ENCODE results near the gene TP73.

TP73 gene

DNA sequence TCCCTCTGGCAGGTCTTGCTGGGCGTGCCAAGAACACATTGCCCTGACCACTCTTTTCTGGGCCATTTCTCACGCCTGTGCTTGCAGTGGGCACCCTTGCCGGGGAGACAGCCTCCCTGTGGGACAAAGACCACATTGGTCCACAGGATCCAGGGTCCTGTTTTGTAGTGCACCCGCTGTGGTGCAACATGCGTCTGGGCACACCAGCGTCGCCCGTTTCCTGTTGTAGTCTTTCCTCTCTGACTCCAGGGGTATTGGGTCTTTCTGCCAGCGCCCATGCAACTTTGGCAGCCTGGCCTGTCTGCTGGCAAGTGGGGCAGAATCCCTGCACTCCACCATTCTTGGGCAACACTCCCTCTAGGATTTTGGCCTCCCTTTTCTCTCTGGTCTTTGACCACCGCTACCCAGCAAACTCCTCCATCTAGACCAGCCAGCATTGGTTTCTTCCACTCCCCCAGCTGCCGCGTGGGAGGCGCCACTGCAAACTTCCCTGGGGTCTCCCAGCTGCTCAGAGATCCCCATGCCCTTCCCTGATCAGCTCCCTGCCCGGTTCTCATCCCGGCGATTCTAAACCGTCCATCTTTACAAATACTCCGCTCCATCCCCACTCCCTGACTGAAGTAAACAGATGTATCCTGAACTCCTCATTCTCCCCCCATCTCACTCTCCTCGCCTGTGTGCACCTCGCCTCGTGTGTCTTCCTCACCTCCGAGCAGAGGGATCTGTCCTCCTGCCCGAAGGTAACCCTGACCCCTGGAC lies 28.7 kb upstream of the TP73 start:
- in situ Hi-C loops (cut with HindIII; ENCODE audit: low pct_unique_long_range_greater_than_20kb, low sequenced_read_pairs) = no loop called here
- no peak for TF ChIP-seq JUND (IDR thresholded peaks at IDR 0.05; ENCODE audit: low read depth)
- DNase-seq (ENCODE audit: low read depth in 1 of 2, low spot score in 1 of 2) = no peak

DNA sequence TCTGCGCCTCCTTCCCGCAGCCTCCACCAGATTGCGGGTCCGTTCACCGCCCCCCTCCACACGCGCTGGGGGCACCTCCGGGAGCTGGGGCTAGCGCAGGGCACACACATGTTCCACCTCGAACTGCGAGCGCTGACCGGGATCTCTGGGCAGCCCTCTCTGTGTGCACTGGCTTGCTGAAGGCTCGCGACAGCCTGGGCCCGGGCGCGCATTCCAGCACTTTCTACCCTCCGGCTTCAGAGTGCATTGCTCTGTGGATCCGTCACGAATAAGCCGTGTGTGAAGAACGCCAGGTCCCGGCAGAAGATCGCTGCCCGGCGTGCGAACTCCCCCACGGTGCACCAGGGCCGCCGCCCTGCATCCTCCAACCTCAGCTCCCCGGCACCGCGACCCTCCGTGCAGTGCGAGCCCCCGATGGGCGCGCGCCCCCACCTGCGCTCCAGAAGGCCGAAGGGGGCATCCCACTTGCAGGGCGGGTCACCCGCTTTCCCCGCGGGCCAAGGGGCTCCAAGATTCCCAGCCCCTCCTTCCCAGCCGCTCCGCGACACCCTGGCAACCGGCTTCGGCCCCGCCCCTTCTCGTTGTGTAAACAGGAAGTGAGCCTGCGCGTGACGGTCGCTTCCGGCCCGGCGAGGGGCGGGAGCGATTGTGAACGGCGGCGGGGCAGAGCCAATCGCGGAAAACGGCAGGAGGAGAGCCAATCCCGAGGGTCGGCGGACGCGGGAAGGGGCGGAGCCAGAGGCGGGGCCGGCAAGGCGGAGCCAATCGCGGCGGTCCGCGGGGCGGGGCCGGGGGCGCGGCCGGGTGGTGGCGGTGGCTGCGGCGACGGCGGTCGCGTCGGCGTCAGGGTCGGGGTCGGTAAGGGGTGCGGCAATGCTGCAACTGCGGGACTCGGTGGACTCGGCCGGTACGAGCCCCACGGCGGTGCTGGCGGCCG lies 27.8 kb upstream of the TP73 start, which contains the start of gene TPRG1L:
Gene TPRG1L (plus strand): TSS at position 816 of the 937 bp plus-strand sequence. CDS start 58 bp downstream, at position 874.
- in situ Hi-C loops (cut with HindIII; ENCODE audit: low pct_unique_long_range_greater_than_20kb, low sequenced_read_pairs) = no loop called here
- peak; percentile 95 to 99 for DNase-seq (ENCODE audit: low read depth in 1 of 2, low spot score in 1 of 2)
- TF ChIP-seq JUND (IDR thresholded peaks at IDR 0.05; ENCODE audit: low read depth) = no peak

GRCh38 chr1:3625151-3625907 lies 27.0 kb upstream of the TP73 start:
- DNase-seq (ENCODE audit: low read depth in 1 of 2, low spot score in 1 of 2) = no peak
- in situ Hi-C loops (cut with HindIII; ENCODE audit: low pct_unique_long_range_greater_than_20kb, low sequenced_read_pairs) = no loop called here
- no peak for TF ChIP-seq JUND (IDR thresholded peaks at IDR 0.05; ENCODE audit: low read depth)

DNA sequence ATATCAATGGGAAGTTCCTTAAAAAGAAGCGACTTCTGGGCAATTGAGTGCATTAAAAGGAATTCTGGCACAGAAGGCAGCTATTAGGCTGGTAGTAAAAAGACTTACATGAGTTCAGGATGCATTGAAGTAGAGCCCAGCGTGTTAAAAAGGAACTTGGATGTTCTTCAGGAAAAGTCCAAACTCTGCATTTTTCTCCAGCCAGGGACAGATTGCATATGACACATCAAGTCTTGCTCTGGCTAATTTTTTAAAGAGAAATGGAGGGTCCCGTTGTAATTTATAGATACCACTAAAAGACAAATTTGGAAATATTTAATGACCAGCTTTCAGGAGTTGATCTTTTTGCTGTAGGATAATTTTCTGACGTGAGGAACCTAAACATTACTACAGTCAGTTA lies 26.3 kb upstream of the TP73 start:
- in situ Hi-C loops (cut with HindIII; ENCODE audit: low pct_unique_long_range_greater_than_20kb, low sequenced_read_pairs) = no loop called here
- DNase-seq (ENCODE audit: low read depth in 1 of 2, low spot score in 1 of 2) = no peak
- no peak for TF ChIP-seq JUND (IDR thresholded peaks at IDR 0.05; ENCODE audit: low read depth)

DNA sequence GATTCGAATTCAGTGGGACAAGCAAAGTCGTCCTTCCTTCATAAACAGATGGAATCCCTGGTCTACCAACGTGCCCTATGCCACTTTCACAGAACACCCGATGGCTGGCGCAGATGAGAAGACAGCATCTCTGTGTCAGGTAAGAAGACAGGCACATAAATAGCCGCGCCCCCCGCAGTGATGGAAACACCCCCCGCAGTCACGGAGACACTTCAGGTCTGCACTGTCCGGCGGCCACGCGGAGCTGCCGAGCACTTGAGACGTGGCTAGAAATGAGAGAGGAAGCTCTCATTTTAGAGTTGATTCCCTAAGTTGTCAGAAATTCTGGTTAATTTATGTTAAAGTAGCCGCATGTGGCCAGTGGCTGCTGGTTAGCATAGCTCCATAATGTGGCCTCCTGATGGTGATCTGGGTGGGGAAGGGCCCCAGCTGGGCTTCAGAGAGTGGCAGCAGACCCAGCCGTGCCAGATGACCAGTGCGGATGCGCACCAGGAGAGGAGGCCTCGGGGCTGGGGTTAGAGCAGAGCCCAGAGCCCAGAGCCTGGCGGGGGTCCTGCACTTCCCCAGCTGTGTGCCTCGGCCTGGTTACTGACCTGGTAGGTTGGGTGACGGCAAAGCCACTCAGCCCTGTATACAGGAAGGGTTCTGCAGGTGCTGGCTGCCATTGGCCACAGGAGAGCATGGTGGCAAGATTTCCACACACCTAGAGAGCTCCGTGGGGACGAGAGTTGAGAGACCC lies 24.6 kb upstream of the TP73 start:
- no peak for TF ChIP-seq JUND (IDR thresholded peaks at IDR 0.05; ENCODE audit: low read depth)
- no peak for DNase-seq (ENCODE audit: low read depth in 1 of 2, low spot score in 1 of 2)
- in situ Hi-C loops (cut with HindIII; ENCODE audit: low pct_unique_long_range_greater_than_20kb, low sequenced_read_pairs) = no loop called here

- TF ChIP-seq JUND (IDR thresholded peaks at IDR 0.05; ENCODE audit: low read depth) = no peak
- DNase-seq (ENCODE audit: low read depth in 1 of 2, low spot score in 1 of 2) = no peak
- in situ Hi-C loops (cut with HindIII; ENCODE audit: low pct_unique_long_range_greater_than_20kb, low sequenced_read_pairs) = no loop called here
These were observed 23.9 kb upstream of the TP73 start for GRCh38 chr1:3628445-3628844.

DNA sequence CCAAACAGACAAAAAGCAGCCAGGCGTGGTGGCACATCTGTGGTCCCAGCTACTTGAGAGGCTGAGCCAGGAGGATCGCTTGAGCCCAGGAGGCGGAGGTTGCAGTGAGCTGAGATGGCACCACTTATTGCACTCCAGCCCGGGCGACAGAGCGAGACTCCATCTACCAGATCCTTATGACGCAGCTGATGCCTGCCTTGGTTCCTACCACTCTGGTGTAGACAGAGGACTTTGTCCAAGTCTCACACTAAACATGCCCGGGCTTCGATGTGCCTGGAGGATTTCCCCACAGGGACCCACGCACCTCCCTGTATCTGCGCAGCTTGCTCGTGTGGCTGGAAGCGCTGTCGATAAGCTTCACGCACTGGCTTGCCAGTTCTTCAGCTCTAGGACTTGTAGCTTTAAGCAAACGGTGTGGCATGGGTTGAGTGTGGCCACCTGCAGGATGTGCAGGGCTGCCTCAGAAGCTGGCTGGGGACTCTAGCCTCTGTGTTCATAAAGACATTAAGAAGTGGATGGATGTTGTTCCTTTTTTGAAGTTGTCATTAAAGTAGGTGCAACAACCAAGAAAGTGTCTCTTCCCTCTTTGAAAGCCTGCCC lies 22.7 kb upstream of the TP73 start:
- no peak for DNase-seq (ENCODE audit: low read depth in 1 of 2, low spot score in 1 of 2)
- no peak for TF ChIP-seq JUND (IDR thresholded peaks at IDR 0.05; ENCODE audit: low read depth)
- in situ Hi-C loops (cut with HindIII; ENCODE audit: low pct_unique_long_range_greater_than_20kb, low sequenced_read_pairs) = no loop called here

DNA sequence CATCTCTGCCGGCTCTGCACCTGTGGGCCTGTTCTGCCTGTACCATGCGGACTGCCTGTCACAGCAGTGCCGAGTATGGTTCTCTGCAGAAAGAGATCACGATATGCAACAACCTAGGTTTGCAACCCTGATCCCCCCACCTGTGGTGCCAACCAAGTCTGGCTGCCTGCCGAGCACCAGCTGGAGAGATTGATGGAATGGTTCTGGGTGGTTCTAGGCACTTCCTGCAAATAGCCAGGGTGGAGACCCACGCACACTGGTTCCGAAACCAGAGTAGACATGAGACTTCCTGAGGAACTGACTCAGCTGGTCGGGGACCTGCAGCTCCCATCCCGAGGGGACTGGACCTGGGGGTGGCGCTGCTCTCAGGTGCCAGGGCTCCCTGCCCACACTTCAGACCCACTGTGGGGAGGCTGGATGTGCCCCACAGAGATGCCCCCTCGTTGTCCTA lies 22.1 kb upstream of the TP73 start:
- in situ Hi-C loops (cut with HindIII; ENCODE audit: low pct_unique_long_range_greater_than_20kb, low sequenced_read_pairs) = no loop called here
- no peak for DNase-seq (ENCODE audit: low read depth in 1 of 2, low spot score in 1 of 2)
- TF ChIP-seq JUND (IDR thresholded peaks at IDR 0.05; ENCODE audit: low read depth) = no peak

DNA sequence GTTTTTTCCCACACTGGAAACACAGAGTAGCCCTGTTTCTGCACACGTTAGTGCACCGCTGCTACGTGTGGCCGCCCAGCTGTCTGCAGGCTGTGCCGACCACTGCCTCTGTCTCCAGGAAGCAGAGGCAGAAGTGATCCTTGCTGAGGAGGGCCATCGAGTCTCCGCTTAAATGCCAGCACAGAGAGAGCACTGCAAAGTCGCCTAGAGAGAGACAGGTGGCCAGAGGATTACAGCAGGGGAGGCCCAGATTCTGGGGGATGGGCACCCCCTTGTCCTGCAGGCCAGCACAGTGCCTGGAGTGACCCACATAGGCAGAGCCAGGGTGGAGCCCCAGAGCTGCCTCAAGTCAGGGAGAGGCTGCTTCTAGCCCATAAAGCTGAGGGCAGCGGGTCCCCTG lies 21.4 kb upstream of the TP73 start:
- DNase-seq (ENCODE audit: low read depth in 1 of 2, low spot score in 1 of 2) = no peak
- no peak for TF ChIP-seq JUND (IDR thresholded peaks at IDR 0.05; ENCODE audit: low read depth)
- in situ Hi-C loops (cut with HindIII; ENCODE audit: low pct_unique_long_range_greater_than_20kb, low sequenced_read_pairs) = no loop called here

- no peak for DNase-seq (ENCODE audit: low read depth in 1 of 2, low spot score in 1 of 2)
- no peak for TF ChIP-seq JUND (IDR thresholded peaks at IDR 0.05; ENCODE audit: low read depth)
- in situ Hi-C loops (cut with HindIII; ENCODE audit: low pct_unique_long_range_greater_than_20kb, low sequenced_read_pairs) = no loop called here
These were observed 20.7 kb upstream of the TP73 start for GRCh38 chr1:3631320-3632260.
